CD14-positive monocyte (primary cell): Measurements from ENCODE around the gene KCNT1. TPM values are rescaled to one million over a fixed set of nuclear protein-coding genes. Genes with fewer than 3 reads are reported as not detected.

Experiments
- DNase-seq, 3 donors: peaks; one replicate each; pipeline ENCODE4 v3.0.0-alpha.2; 2011 to 2022
- H2AFZ ChIP-seq: 2 replicates; pipeline ENCODE4 v1.6.0; 2012; ENCODE audit warnings: mild to moderate bottlenecking, low read depth, low read length, inconsistent platforms; ENCODE audit not compliant: insufficient read depth, poor library complexity, severe bottlenecking
- H3K27ac ChIP-seq, 2 donors: 1 replicate in 1 of 2; 2 replicates in 1 of 2; pipeline ENCODE4 v1.5.1; 2012 to 2013; ENCODE audit warnings: low read length in 2 of 2, control low read depth in 1 of 2, inconsistent platforms in 1 of 2, low read depth in 1 of 2, mild to moderate bottlenecking in 1 of 2
- H3K27me3 ChIP-seq, 2 donors: one replicate each; pipeline versions ENCODE4 v1.6.0 to v1.6.1; 2011 to 2013; ENCODE audit warnings: low read length in 2 of 2; ENCODE audit not compliant: control insufficient read depth in 2 of 2, insufficient read depth in 2 of 2
- H3K36me3 ChIP-seq, 2 donors: replicated peaks in 1 of 2; 1 replicate in 1 of 2; 2 replicates in 1 of 2; pipeline versions ENCODE4 v1.5.1 to v1.6.1; 2012 to 2013; ENCODE audit warnings: low read length in 2 of 2, control low read depth in 1 of 2, inconsistent platforms in 1 of 2, mild to moderate bottlenecking in 1 of 2; ENCODE audit not compliant: insufficient read depth in 2 of 2, control insufficient read depth in 1 of 2
- H3K4me1 ChIP-seq, 2 donors: 1 replicate in 1 of 2; 2 replicates in 1 of 2; pipeline versions ENCODE4 v1.5.1 to v1.6.1; 2012 to 2013; ENCODE audit warnings: low read length in 2 of 2, control low read depth in 1 of 2, inconsistent platforms in 1 of 2, mild to moderate bottlenecking in 1 of 2, moderate library complexity in 1 of 2; ENCODE audit not compliant: insufficient read depth in 2 of 2, control insufficient read depth in 1 of 2
- H3K4me2 ChIP-seq: replicated peaks from 2 replicates; pipeline ENCODE3; 2012; ENCODE audit warnings: low read length, moderate library complexity, mild to moderate bottlenecking; ENCODE audit not compliant: poor library complexity, severe bottlenecking; ENCODE audit errors: extremely low read depth
- H3K4me3 ChIP-seq, 3 experiments: fragments of 200-600 bp in 1 of 3; sonication (generic) in 1 of 3; replicated peaks in 1 of 3; 1 replicate in 2 of 3; 2 replicates in 1 of 3; pipeline ENCODE4 v1.5.1; 2011 to 2013; ENCODE audit warnings: low read length in 3 of 3, mild to moderate bottlenecking in 3 of 3, control low read depth in 2 of 3, low read depth in 2 of 3, inconsistent platforms in 1 of 3, moderate library complexity in 1 of 3
- H3K79me2 ChIP-seq: 2 replicates; pipeline ENCODE4 v1.6.0; 2012; ENCODE audit warnings: mild to moderate bottlenecking, control low read depth, inconsistent platforms, low read length, moderate library complexity; ENCODE audit not compliant: insufficient read depth
- H3K9ac ChIP-seq: 2 replicates; pipeline ENCODE4 v1.6.0; 2017; ENCODE audit warnings: low read length, mild to moderate bottlenecking; ENCODE audit not compliant: insufficient read depth, poor library complexity, severe bottlenecking
- H3K9me3 ChIP-seq, 2 donors: replicated peaks in 1 of 2; 1 replicate in 1 of 2; 2 replicates in 1 of 2; pipeline versions ENCODE4 v1.5.1 to v1.6.1; 2012 to 2013; ENCODE audit warnings: low read length in 2 of 2, control low read depth in 1 of 2; ENCODE audit not compliant: control insufficient read depth in 1 of 2, insufficient read depth in 1 of 2
- H4K20me1 ChIP-seq: 2 replicates; pipeline ENCODE4 v1.6.0; 2012; ENCODE audit warnings: mild to moderate bottlenecking, low read length, control low read depth, moderate library complexity; ENCODE audit not compliant: insufficient read depth
- H3K27ac Mint-ChIP-seq, 7 donors: one replicate each; pipeline ENCODE4 v1.8.0; 2020; ENCODE audit warnings: mild to moderate bottlenecking in 7 of 7, mixed read lengths in 7 of 7, moderate library complexity in 6 of 7, inconsistent platforms in 2 of 7
- H3K27me3 Mint-ChIP-seq, 3 donors: one replicate each; pipeline ENCODE4 v1.8.0; 2021 to 2022; ENCODE audit warnings: low read depth in 3 of 3, mild to moderate bottlenecking in 3 of 3, mixed read lengths in 3 of 3, moderate library complexity in 3 of 3, inconsistent platforms in 1 of 3
- H3K36me3 Mint-ChIP-seq, 2 donors: one replicate each; pipeline ENCODE4 v1.8.0; 2020; ENCODE audit warnings: mixed read lengths in 2 of 2, inconsistent platforms in 1 of 2, mild to moderate bottlenecking in 1 of 2
- H3K4me1 Mint-ChIP-seq: one replicate; pipeline ENCODE4 v1.8.0; 2020; ENCODE audit warnings: mild to moderate bottlenecking, mixed read lengths
- H3K4me3 Mint-ChIP-seq, 2 donors: one replicate each; pipeline ENCODE4 v1.8.0; 2020; ENCODE audit warnings: mild to moderate bottlenecking in 2 of 2, mixed read lengths in 2 of 2, moderate library complexity in 1 of 2
- H3K9me3 Mint-ChIP-seq, 7 donors: one replicate each; pipeline ENCODE4 v1.8.0; 2020 to 2022; ENCODE audit warnings: mixed read lengths in 7 of 7, mild to moderate bottlenecking in 6 of 7, moderate library complexity in 6 of 7, inconsistent platforms in 2 of 7
- WGBS: methylation state at CpG from one replicate; pipeline ENCODE4 v1.1.5; 2013; ENCODE audit warnings: missing lambda C conversion rate; ENCODE audit not compliant: insufficient coverage; 5-methylcytosine and 5-hydroxymethylcytosine counted together
- intact Hi-C, 2 donors: fragments of 100-400 bp; cut with micrococcal nuclease; formaldehyde crosslinking; loops; one replicate each; pipeline versions ENCODE4 v1.15.0 to v1.15.1; 2023
- polyA plus RNA-seq, 3 donors: library from polyadenylated mRNA; depleted of rRNA in 1 of 3; unstranded in 2 of 3; stranded (reverse) in 1 of 3; fragments of 300-500 nt in 2 of 3; fragments of >200 nt in 1 of 3; fragmentation: Illumina TruSeq in 2 of 3; gene quantifications; 1 replicate in 2 of 3; 2 replicates in 1 of 3; pipeline ENCODE4 v1.2.3, GENCODE V29; 2012 to 2021
- TF ChIP-seq, protein P1 (sequence below): fragments of 200-600 bp; IDR thresholded peaks from one replicate; pipeline ENCODE4 v1.8.0; 2022; ENCODE audit warnings: antibody characterized with exemption, mild to moderate bottlenecking

Gene KCNT1
- polyA plus RNA-seq, 3 donors: not detected

DNA sequence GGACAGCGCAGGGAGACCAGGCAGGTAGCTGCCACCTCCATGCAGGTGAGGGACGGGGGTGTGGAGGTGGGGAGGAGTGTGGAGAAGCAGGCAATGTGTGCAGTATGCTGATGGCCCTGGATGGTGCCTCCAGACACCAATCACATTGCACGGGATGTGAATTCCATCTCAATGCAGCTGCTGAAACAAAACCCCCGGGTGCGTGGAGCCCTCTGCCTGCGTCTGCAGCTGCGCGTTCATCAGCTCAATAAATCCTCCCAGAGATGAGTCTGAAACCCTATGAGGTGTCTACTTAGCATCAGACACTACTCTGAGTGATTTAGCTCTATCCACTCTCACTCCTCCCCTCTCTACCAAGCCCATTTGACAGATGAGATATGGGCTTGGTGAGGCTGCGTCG is 13.0 kb upstream of the KCNT1 start:
- no peak overlapping the region for H3K4me3 Mint-ChIP-seq
- no peaks in the 10 kb centered on the region for H3K79me2 ChIP-seq
- no peaks in the 10 kb centered on the region for H3K4me1 ChIP-seq
- 92% methylated on average over 9 of the region's 10 CpGs for WGBS
- H4K20me1 ChIP-seq: no peaks in the 10 kb centered on the region
- H3K4me2 ChIP-seq: no peak overlapping the region
- TF ChIP-seq, protein P1, sequence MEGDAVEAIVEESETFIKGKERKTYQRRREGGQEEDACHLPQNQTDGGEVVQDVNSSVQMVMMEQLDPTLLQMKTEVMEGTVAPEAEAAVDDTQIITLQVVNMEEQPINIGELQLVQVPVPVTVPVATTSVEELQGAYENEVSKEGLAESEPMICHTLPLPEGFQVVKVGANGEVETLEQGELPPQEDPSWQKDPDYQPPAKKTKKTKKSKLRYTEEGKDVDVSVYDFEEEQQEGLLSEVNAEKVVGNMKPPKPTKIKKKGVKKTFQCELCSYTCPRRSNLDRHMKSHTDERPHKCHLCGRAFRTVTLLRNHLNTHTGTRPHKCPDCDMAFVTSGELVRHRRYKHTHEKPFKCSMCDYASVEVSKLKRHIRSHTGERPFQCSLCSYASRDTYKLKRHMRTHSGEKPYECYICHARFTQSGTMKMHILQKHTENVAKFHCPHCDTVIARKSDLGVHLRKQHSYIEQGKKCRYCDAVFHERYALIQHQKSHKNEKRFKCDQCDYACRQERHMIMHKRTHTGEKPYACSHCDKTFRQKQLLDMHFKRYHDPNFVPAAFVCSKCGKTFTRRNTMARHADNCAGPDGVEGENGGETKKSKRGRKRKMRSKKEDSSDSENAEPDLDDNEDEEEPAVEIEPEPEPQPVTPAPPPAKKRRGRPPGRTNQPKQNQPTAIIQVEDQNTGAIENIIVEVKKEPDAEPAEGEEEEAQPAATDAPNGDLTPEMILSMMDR: no peak
- intact Hi-C loops: no loop called here
- H3K9ac ChIP-seq: no peak overlapping the region
- H3K27me3 ChIP-seq: no peaks in the 10 kb centered on the region
- H3K9me3 Mint-ChIP-seq: peaks cover 0 to 2% (median 0%) of the 10 kb centered on the region in 7 donors
- H3K4me1 Mint-ChIP-seq: no peaks in the 10 kb centered on the region
- H3K9me3 ChIP-seq: no peaks in the 10 kb centered on the region
- no peaks in the 10 kb centered on the region for H3K36me3 Mint-ChIP-seq
- H3K36me3 ChIP-seq: no peaks in the 10 kb centered on the region
- no peak for DNase-seq
- peaks cover 0 to 1% (median 0%) of the 10 kb centered on the region in 3 donors for H3K27me3 Mint-ChIP-seq
- H2AFZ ChIP-seq: no peak overlapping the region
- no peak overlapping the region for H3K27ac Mint-ChIP-seq
- no peak overlapping the region for H3K4me3 ChIP-seq
- H3K27ac ChIP-seq: no peak overlapping the region

DNA sequence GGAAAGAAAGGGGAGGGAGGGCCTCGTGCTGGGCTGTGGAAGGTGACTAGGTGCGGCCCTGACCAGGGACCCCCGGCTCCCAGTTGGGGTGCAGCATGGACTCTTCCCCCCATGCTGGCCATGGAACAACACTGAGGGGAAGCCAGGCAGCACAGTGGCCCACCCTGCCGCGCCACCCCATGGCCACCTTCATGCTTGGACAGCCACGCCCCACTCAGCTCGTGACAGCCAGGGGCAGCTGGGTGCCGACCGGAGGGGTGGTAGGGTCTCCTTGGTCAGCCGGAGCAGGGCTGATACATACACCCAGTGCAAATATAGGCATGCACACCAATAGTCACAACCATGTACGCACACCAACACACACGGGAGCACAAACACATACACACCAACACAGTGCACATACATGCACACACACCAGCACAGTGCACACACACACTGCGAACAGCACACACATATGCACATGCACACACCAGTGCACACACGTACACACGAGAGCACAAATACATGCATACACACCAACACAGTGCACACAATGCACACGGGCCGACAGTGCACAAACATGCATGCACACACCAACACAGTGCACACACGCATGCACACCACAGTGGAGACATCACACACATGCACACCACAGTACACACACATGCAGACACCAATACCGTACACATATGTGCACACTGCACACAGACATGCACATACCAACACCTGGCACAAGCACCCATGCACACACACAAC is 11.0 kb upstream of the KCNT1 start:
- Histone ChIP-seq H3K79me2 (no peaks in the 10 kb centered on the region), H3K27me3 (no peaks in the 10 kb centered on the region), H3K4me1 (no peaks in the 10 kb centered on the region), H3K4me2 (no peak overlapping the region), H3K9me3 (no peaks in the 10 kb centered on the region), H3K9ac (no peak overlapping the region), H4K20me1 (no peaks in the 10 kb centered on the region), H2AFZ (no peak overlapping the region), H3K27ac (no peak overlapping the region), H3K36me3 (no peaks in the 10 kb centered on the region), H3K4me3 (no peak overlapping the region)
- 95% methylated on average over 14 of the region's 19 CpGs for WGBS
- Mint-ChIP-seq H3K27ac (no peak overlapping the region), H3K9me3 (peaks cover 0 to 2% (median 0%) of the 10 kb centered on the region in 7 donors), H3K36me3 (no peaks in the 10 kb centered on the region), H3K4me3 (no peak overlapping the region), H3K4me1 (no peaks in the 10 kb centered on the region), H3K27me3 (peaks cover 0 to 3% (median 1%) of the 10 kb centered on the region in 3 donors)
- no peak for DNase-seq
- TF ChIP-seq, protein P1: no peak
- intact Hi-C loops: no loop called here
